Activated naive CD4-positive, alpha-beta T cell treated with Interleukin-2 at 50 U/mL for 16 hours (primary cell): ENCODE data around the gene PLPPR3.

Experiments
- DNase-seq: peaks from one replicate; pipeline ENCODE4 v3.0.0-alpha.2; 2020

Gene PLPPR3

DNA sequence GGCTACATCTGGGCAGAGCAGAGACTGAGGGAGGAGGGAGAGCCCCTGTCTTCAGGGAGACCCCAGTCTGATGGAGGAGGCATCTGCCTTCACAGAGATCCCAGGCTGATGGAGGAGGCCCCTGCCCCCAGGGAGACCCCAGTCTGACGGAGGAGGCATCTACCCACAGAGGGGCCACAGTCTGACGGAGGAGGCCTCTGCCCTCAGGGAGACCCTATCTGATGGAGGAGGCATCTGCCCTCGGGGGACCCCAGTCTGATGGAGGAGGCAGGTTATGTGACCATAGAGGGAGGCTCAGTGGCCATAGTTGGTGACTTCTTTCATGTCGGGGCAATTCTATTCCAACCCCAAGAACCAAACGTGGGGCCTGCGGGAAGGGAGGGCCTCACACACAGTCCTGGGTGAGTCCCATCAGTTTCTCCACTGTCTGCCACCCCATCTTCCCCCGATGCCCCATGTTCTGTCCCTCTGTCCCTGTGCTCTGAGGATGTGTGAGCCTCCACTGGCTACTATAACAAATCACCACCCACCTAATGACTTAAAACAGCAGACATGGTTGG lies 56.5 kb downstream of the PLPPR3 start:
- no peak for DNase-seq

- DNase-seq, result no peak
Observed at GRCh38 chr19:764301-764700, 57.5 kb downstream of the PLPPR3 start.

DNA sequence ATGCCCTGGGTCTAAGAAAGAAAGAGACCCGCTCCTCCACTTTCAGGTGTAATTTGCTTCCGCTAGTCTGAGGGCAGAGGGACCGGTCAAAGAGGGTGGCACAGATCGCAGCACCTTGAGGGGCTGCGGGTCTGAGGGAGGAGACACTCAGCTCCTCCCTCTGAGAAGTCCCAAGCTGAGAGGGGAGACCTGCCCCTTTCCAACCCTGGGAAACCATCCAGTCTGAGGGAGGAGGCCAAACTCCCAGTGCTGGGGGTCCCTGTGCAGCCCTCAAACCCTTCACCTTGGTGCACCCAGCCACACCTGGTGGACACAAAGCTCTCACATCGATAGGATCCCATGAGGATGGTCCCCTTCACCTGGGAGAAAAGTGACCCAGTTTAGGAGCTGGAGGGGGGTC lies 57.9 kb downstream of the PLPPR3 start:
- DNase-seq, result no peak

GRCh38 chr19:763181-763580 lies 58.6 kb downstream of the PLPPR3 start:
- DNase-seq, result no peak
